Measurements from ENCODE around the gene MMP24OS.
A peak's percentile ranks its signal among the peaks of the same experiment; 100 is the strongest.
"Not testable (repeated sequence)": the region's sequence is repeated elsewhere in the genome, so short reads cannot be mapped to it uniquely, and the experiment has no call there.

Gene MMP24OS

DNA sequence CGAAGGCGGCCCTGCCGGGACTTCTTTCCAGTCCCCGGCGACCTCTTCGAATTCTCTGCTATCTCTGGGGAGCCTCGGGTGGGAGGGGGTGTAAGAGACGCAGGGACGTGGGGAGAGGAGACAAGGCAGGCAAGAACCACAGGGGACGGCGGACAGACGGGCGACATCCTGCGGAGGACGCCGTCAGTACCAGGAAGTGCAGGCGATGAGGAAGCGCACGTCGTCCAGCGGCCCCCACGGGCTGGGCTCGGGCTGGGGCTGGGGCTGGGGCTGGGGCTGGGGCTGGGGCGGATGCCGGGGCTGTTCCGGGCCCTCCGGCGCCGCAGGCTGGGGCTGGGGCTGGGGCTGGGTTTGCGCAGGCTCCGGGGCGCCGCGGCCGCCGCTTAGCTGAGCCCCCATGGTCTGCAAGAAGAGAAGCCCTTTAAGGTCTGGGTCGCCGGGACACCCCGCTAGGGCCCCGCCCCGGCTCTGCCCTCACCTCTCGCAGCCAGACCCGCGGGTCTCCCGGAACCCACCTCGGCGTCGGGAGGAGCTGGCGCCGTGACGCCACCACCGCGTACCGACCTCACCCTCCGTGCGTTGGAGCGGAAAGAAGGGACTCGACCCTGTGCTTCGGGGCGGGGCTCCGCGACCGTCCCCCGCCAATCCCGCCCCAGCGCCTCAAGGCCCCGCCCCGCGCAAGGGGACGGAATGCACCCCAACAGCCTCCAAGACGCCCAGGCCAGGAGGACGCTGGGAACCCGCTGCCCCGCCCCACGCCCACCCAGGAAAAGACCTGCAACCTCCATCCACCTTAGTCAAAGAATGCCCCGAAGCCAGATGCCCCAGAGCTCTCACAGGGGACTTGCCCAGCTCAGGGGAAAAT is at the start of gene MMP24OS:
Gene MMP24OS, minus strand, starts transcription at position 592 of the 865 bp plus-strand sequence. Its CDS starts 193 bp downstream, at position 399.
- peak; percentile 91 for DNase-seq

DNA sequence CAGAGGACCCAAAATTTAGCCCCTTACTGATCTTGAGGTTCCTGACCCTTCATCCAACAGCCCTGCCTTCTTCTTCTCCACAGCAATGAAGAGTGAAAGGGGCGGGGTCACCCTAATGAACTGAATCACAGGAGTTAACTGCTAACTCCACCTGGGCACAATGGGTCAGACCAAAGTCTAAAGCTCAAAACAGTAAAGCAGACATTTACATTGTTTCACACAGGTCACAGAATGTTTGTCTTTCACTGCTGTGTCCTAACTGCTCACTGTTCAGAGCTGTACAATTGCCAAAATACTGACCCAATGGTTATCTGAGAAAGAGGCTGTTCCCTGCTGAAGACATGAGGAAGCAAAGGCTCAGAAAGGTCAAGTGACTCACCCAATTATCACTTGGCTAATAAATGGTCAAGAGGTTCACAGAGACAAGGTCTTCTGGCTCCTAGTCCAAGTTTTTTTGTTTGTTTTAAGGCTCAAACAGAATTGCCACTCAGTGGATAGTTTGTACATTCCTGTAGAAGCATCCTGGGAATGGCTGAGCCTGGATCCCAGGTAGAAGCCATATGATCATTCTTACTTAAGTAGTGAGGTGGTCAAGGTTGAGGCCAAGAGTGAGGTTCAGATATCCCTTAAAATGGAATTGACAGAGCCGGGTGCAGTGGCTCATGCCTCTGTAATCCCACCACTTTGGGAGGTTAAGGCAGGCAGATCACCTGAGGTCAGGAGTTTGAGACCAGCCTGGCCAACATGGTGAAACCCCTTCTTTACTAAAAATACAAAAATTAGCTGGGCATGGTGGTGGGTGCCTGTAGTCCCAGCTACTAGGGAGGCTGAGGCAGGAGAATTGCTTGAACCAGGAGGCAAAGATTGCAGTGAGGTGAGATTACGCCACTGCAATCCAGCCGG is 49.4 kb upstream of the MMP24OS start:
- no peak for DNase-seq

DNA sequence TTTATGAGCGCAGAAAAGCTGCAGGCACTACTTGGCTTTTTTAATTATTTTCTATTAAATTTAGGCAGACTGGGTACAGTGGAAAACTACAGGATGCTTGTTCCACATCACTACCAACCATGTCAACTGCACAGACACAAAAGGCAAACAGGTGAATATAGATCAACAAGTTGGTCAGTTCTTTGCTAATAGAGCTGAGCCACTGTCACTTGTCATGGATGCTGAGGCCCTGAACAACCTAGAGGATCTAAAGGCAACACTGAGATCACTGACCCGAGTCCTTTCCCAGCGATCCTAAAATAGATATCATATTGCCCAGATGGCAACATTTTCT is 48.8 kb upstream of the MMP24OS start:
- no peak for DNase-seq

DNA sequence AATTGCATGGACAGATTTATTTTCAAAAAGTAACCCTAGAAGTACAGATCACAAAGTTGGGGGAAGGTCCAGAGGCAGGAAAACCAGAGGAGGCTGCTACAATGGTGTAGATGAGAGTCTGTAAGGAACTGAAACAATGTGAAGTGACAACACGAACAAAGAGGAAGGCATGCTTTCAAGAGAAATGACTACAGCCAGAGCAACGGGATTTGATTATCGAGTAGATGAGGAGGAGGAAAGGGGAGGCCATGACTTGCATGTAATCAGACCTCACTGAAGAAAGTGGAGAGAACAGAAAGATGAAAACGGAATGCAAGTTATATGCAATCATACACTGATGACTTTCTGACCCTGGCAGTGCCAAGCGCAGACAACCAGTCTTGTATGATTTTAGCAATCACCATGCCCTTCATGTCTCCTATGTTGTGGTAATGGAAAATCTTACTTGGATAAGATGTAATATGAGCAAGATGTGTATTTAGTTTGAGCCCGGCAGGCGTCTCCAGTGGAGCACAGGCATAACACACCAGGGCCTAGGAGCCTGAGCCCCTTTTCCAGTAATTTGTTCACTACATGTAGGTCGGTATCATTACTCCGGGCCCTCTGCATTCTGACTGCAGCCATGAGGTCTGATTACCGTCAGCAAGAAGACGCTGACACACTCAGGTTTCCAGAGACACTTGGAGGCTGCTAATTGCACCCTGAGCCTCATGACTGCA is 48.3 kb upstream of the MMP24OS start:
- DNase-seq = no peak

DNA sequence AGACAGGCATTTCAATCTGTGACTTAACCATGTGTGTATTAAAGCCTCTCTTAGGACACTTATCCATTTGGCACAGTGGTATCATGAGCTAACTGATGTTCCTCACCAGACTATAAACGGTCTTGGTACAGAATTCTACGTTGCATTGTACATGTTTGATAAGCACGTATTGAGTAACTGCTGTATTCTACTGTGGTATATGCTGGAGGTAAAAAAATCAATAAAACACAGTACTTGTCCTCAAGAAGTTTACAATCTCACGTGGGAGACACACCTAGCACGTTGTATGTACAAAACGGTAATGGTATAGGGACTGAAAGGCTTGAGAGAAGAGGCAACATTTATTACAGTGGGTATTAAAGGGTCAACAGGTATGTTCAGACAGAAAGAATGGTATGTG is 47.5 kb upstream of the MMP24OS start:
- no peak for DNase-seq

DNA sequence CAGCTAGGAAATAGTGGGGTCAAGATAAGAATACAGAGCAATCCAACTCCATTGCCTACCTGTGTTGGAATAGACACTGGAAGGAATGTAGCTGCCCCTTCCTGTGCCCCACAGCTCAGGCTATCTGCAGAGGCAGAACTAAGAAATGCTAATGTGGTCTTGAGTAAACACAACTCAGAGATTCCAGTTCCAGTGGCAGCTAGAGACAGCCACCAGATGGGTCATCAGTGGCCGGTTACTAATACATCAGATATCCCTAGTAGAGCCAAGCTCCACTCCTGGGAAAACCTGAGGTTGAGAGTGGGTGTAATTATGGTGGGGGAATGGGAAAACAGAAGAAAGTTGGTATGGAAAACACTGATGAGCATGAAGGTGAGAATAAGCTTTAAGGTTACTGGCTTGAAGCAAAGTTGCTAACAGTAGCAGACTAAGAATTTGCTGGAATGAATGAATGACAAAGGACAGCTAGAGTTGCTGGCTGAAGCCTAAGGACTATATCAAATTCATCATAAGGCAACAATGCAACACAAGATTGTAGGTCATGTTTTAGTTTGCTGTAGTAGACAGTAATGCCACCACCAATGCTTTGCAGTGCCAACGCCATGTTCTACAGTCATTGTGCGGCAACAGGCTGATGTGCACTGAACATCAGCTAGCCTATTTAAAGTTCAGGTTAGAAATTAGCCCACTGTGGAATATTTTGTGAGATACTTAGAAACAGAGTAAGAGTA is 42.6 kb upstream of the MMP24OS start:
- no peak for DNase-seq

DNA sequence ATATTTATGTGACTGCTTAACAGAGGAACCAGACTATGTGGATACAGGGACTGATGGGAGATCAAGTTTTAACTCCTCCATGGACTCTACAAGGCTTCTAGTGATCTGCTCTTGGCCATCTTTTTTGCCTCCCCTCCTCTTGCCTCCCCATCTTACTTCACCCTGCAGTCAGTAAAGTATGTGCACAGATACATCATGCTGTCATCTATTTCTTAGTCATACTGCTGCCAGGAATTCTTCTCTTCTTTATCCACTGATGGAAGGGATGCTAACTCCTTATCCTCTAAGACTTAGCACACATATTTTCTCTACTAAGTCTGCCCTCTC is 41.9 kb upstream of the MMP24OS start:
- no peak for DNase-seq

DNA sequence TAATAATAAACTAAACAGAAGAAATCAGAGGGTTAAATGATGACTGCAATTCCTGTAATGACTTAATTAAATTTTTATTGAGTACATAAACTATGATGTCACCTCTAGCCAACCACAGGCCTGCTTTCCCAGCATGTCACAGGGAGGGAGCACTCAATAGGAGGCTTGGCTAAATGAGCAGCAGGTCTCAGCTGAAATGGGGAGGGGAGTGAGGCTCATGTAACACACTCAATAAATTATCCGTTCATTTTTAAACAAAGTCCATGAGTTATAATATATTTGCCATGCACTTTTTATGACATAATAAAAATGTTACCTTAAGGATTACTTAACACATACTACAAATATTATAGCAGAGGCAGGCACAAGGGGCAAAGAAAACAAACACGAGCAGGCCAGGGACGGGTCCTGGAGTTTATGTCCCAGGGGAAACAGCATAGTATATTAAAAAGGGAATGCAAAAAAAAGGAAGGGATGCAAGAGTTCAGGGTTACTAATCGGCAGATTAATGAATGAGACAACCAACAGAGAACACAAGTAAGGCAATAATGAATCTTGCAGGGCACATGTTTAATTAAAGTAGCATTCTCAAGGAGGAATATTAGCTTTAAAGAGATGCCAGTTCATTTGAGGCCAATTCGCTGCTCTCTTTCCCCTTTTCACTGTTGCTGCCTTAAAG is 41.4 kb upstream of the MMP24OS start:
- DNase-seq = no peak

DNA sequence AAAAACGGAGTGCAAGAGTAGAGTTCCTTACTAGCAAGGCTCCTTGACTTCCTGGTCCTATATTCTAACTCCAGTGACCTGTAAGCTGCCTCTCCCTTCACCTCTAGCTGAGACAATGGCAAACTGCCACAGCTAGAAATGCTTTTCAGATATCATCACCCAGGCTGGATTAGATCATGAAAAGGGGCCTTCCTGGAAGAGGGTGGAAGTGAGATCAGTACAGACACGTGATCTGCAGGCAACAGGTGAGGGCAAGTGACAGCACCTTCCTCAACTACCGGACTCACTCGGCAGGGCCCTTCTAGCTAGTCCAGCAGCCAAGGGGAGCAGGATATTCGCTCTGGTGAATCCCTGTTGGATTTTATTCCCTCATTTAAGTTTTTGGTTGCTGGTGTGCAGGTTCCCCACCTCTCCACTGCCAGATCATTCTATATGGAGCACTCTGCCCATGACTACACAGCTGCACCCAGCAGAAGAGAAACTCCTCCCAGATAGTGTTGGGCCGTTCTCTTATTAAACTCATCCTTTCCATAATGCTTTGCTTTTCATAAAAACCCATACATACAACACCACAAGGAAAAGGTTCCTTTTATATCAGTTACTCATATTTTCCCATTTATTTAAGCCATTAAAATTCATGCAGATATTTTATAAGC is 40.7 kb upstream of the MMP24OS start:
- DNase-seq = no peak

DNA sequence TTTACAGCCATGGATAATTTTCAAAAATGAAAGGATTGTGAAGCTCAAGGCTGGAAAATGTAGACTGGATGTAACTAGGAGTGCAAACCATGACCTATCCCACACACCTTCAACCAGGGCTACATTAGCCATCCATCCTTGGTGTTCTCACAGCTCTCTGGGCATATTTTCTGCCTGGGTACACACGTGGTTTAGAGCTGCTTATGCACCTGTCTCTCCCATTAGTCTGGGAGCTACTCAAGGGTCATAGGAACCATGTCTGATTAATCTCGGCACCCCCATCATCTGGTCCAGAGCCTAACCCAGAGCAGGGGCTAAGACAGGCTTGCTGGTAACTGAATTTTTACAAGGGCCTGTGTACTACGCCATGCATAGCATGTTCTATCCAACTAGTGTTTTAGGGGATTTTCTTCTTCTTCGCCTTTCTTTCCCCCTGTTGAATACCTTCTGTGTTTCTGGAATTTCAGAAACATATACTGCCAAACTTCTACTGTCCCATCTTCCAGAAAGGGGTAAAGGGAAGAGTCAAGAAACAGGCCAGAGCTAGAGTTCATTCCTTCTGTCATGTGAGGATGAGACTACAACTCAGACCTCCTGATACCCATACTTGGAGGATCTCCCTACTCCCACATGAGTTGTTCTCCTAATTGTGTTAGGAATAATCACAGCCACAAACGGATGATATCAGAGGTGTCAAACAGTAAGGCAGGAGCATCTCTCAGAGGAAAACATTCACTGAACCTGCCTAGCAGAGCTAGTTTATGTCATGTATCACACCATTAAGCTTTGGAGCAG is 39.7 kb upstream of the MMP24OS start:
- no peak for DNase-seq

DNA sequence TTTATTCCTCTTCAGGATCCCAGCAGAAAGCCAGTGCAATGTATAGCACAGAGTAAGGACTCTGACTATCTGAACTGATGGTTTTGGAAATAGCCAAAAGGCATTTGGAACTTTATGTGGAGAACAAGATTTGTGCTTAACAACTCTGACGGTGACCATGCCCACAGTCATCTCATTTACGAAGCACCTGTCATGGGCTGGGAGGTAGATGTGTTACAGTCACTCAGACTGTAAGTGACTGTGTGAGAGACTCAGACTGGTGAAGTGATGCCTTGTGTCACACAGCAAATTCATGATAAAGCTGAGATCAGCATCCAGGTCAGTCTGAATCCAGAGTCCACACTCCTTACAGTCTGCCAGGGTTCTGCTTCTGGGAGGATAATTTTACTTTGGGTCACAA is 38.2 kb upstream of the MMP24OS start:
- no peak for DNase-seq

DNA sequence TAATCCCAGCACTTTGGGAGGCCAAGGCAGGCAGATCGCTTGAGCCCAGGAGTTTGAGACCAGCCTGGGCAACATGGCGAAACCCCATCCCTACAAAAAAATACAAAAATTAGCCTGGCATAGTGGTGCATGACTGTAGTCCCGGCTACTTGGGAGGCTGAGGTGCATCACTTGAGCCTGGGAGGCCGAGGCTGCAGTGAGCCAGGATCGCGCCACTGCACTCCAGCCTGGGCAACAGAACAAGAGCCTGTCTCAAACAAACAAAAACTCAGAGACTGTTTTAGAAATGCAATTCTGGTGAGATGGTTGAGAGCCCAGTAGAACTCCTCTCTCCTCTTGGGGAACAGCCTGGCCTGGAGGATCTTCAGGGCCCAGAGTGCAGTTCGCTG is 37.7 kb upstream of the MMP24OS start:
- not testable (repeated sequence) for DNase-seq

DNA sequence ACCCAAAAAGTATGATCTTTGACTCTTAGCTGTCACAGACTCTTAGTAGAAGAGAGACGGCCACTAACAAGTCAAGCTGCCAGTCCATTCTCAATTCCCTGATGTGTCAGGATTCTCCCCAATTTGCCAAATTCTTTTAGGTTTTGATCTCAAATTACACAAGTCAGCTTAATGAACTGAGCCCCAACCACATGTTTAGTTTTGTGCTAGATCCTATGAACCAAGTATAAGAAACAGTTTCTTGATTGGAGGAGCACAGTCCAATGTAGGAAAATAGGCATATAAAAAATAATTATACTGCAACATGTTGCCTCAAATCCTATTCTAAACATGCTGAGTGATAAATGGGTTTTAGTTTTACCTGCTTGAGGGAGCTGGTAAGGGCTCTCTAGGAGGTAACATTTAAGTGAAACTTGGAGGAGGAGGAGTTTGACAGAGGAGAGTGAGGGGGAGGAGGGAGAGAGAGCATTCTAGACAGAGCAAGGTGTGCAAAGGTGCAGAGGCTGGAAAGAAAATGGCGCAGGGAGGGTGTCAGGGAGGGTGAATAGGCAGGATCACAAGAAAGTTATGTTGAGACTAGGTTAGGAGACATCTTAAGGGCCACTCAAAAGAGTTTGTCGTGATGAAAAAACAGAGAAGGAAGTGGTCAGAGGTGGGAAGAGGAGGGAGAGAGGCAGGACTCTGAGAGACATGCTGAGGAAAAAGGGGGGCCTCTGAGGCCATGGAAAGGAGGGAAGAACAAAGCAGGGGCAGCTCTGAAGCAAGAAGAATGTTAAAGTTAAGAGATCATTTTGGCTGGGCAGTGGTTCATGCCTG is 37.1 kb upstream of the MMP24OS start:
- DNase-seq = no peak

DNA sequence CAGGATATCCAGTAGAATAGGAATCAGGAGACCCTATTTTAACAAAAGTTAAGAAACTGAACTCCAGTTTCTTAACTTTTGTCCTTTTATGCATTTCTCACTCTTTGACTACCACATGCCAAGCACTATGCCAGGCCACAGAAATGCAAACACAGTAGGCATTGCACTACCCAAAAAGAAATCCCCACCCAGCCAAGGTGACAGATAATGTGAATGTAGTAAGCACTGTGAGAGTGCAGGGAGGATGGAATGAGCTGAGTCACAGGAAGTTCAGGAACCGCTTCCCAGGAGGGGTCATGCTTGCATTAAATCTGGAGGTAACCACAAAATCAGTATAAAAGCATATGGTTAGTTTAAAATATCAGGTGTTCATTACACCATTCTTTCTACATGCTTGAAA is 34.4 kb upstream of the MMP24OS start:
- DNase-seq = no peak

DNA sequence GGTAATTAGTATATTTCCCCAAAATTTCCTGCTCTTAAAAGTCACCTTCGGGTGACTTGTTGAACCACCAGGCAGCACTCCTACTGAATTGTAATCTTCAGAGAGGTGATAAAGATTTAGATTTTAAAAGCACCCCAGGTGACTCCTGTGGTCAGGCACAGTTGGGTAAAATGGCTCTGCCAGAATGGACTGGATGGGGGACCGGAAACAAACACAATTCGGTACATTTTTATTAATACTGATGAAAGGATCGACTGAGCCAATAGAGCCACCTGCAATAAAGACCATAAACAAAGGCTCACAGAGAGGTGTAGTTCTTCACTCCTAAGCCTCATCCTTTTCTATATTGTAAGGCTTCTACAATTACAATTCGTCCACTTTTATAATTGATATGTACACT is 33.9 kb upstream of the MMP24OS start:
- no peak for DNase-seq

DNA sequence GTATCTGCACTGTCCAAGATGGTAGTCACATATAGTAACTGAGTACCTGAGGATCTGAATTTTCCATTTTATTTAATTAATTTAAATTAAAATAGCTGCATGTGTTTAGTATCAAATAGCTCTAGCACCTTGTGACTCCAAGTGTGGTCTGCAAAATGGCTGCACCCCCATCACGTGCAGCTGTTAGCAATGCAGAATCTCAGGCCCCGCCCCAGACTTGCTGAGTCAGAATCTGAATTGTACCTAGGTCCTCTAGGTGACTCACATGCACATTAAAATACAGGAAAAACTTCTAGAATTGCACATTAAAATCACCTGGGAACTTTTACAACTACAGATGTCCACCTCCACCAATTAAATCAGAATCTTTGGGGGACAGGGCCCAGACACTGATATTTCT is 33.5 kb upstream of the MMP24OS start:
- DNase-seq = no peak

DNA sequence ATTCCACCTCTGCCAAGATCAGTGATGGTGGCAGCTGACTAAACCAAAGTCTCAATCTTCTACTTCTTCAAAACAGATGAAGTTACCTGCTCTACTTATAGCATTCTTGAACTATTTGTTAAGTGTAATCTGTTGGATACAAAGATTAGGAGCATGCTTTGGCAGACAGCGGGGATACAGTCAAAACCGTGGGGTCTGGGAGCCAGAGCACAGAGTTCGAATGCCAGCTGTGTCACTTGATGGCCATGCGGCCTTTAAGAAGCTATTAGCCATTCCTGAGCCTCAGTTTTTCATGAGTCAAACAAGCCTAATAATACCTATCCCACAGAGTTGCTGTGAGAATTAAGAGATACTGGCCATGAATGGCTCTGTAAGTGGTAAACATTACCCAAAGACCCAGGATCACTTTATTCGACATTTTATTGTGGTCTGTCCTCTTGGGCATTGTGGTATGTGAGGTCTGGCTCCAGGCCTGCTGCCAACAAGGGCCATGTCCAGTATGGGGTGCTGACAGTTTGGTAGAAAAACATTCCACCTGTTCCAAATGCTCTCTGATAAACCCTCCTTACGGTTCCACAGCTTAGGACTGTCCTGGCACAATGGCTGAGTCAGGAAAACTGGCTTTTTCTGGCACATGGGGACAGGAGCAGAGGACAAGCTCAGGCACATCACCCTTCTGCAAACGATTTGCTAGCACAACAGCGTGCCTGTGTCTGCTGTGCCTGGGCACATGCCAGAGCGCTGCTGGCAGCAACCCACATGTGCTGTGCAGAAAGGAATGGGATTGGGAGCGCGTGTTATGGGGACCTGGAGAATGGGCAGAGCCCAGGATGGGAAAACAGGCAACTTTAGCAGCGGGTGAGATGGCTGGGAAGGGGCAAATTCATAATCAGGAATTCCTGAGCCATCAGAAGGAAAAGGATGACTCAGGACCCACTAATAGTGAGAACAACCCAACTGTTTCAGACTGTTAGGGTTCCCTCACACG is 30.0 kb upstream of the MMP24OS start:
- no peak for DNase-seq

DNA sequence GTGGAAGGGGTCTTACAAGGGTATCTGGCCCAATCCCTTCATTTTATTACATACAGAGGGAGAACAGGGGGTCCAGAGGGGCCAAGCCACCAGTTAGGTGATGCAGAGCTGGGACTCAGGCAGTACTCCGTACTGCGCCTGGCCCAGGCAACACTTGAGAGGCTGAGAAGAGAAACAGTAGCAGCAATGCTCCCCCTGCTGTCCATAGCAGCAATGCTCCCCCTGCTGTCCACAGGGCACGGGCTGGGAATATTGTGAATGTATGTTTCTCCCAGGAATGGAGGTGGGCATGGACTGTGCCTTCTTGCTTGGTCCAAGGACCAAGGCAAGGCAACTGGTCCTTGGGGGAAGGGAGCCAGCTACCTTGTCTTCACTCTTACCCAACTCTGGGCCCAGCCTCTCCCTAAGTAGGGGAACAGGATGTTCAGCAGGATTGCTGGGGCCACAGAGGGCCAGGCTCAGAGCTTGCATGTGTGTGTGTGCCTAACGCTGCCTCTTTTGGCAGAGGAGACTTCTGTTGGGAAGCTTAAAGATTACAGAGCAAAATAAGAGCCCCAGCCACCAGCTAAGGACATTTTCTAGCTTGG is 29.1 kb upstream of the MMP24OS start:
- DNase-seq = peak; percentile 18
